ENCODE results near the gene CDK5RAP2. TPM values are rescaled to one million over a fixed set of nuclear protein-coding genes. Genes with fewer than 3 reads are reported as not detected.

The CDK5RAP2 gene
- total RNA-seq, 1 donor from 2014 or later, result 40.4 TPM

GRCh38 chr9:120481846-120482245 is 98.1 kb downstream of the CDK5RAP2 start:
- TF ChIP-seq, protein P1, sequence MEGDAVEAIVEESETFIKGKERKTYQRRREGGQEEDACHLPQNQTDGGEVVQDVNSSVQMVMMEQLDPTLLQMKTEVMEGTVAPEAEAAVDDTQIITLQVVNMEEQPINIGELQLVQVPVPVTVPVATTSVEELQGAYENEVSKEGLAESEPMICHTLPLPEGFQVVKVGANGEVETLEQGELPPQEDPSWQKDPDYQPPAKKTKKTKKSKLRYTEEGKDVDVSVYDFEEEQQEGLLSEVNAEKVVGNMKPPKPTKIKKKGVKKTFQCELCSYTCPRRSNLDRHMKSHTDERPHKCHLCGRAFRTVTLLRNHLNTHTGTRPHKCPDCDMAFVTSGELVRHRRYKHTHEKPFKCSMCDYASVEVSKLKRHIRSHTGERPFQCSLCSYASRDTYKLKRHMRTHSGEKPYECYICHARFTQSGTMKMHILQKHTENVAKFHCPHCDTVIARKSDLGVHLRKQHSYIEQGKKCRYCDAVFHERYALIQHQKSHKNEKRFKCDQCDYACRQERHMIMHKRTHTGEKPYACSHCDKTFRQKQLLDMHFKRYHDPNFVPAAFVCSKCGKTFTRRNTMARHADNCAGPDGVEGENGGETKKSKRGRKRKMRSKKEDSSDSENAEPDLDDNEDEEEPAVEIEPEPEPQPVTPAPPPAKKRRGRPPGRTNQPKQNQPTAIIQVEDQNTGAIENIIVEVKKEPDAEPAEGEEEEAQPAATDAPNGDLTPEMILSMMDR (IDR thresholded peaks at IDR 0.05), result no peak
- Mint-ChIP-seq H3K4me1 (ENCODE audit: low read depth) (peaks cover 25% of the 10 kb centered on the region), H3K4me3 (ENCODE audit: unreplicated experiment) (no peak overlapping the region), H3K36me3 (ENCODE audit: low read depth) (peaks cover 10% of the 10 kb centered on the region), H3K9me3 (ENCODE audit: low read depth) (no peaks in the 10 kb centered on the region), H3K27me3 (ENCODE audit: low read depth) (no peaks in the 10 kb centered on the region), H3K27ac (ENCODE audit: unreplicated experiment) (no peak overlapping the region)
- no peak for DNase-seq (ENCODE audit: low spot score)

DNA sequence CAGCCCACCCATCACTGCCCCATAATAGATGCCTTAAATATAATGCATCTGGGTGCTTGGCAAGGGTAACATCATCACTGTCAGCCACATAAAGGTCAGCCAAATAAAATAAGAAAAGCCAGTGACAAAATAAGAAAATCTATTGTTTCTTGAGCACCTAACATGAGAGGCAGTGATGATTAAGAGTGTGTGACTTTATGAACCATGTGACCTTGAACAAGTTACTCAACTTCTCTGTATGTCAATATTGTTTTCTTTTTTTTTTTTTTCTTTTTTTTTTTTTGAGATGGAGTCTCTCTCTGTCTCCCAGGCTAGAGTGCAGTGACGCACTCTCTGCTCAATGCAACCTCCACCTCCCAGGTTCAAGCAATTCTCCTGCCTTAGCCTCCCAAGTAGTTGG is 98.7 kb downstream of the CDK5RAP2 start:
- no peaks in the 10 kb centered on the region for H3K9me3 Mint-ChIP-seq (ENCODE audit: low read depth)
- H3K27me3 Mint-ChIP-seq (ENCODE audit: low read depth), result no peaks in the 10 kb centered on the region
- DNase-seq (ENCODE audit: low spot score), result no peak
- peaks cover 28% of the 10 kb centered on the region for H3K4me1 Mint-ChIP-seq (ENCODE audit: low read depth)
- peaks cover 5% of the 10 kb centered on the region for H3K36me3 Mint-ChIP-seq (ENCODE audit: low read depth)
- no peak overlapping the region for H3K27ac Mint-ChIP-seq (ENCODE audit: unreplicated experiment)
- no peak overlapping the region for H3K4me3 Mint-ChIP-seq (ENCODE audit: unreplicated experiment)
- TF ChIP-seq, protein P1 (IDR thresholded peaks at IDR 0.05), result no peak

DNA sequence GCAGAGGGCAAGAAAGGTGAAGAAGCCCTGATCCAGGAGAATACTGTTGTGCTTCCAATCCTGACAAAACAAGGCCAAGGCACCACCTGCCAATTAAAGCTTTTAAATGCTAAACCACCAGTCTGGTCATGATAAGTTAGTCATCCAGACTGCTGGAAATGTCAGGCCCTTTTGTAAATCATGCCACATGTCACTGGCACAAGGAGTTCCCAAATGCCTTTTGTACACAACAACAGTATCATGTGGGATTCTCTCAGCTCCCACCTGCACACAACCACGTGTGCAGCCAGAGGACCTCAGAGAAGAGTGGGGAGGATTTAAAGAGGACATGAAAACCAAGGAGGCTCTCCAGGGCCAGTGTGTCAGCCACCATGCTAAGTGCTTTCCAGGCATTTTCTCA is 99.3 kb downstream of the CDK5RAP2 start:
- TF ChIP-seq, protein P1 (IDR thresholded peaks at IDR 0.05), result no peak
- Mint-ChIP-seq H3K4me3 (ENCODE audit: unreplicated experiment) (no peak overlapping the region), H3K27ac (ENCODE audit: unreplicated experiment) (no peak overlapping the region), H3K36me3 (ENCODE audit: low read depth) (peaks cover 5% of the 10 kb centered on the region), H3K27me3 (ENCODE audit: low read depth) (no peaks in the 10 kb centered on the region), H3K9me3 (ENCODE audit: low read depth) (no peaks in the 10 kb centered on the region), H3K4me1 (ENCODE audit: low read depth) (peaks cover 34% of the 10 kb centered on the region)
- no peak for DNase-seq (ENCODE audit: low spot score)

GRCh38 chr9:120478208-120478607 is 101.8 kb downstream of the CDK5RAP2 start:
- Mint-ChIP-seq H3K36me3 (ENCODE audit: low read depth) (peaks cover 5% of the 10 kb centered on the region), H3K27me3 (ENCODE audit: low read depth) (no peaks in the 10 kb centered on the region), H3K9me3 (ENCODE audit: low read depth) (no peaks in the 10 kb centered on the region), H3K4me3 (ENCODE audit: unreplicated experiment) (no peak overlapping the region), H3K4me1 (ENCODE audit: low read depth) (peaks cover 57% of the 10 kb centered on the region), H3K27ac (ENCODE audit: unreplicated experiment) (no peak overlapping the region)
- TF ChIP-seq, protein P1 (IDR thresholded peaks at IDR 0.05), result no peak
- no peak for DNase-seq (ENCODE audit: low spot score)

GRCh38 chr9:120477534-120478001 is 102.4 kb downstream of the CDK5RAP2 start:
- H3K36me3 Mint-ChIP-seq (ENCODE audit: low read depth), result peaks cover 3% of the 10 kb centered on the region
- no peak overlapping the region for H3K4me3 Mint-ChIP-seq (ENCODE audit: unreplicated experiment)
- TF ChIP-seq, protein P1 (IDR thresholded peaks at IDR 0.05), result peak; percentile 98
- no peaks in the 10 kb centered on the region for H3K27me3 Mint-ChIP-seq (ENCODE audit: low read depth)
- no peaks in the 10 kb centered on the region for H3K9me3 Mint-ChIP-seq (ENCODE audit: low read depth)
- H3K4me1 Mint-ChIP-seq (ENCODE audit: low read depth), result peaks cover 57% of the 10 kb centered on the region
- peak overlapping the region; percentile 69 for H3K27ac Mint-ChIP-seq (ENCODE audit: unreplicated experiment)
- no peak for DNase-seq (ENCODE audit: low spot score)
